GM18520 (cell line): ENCODE data around the gene TBXAS1.
"Not testable (repeated sequence)": the region's sequence is repeated elsewhere in the genome, so short reads cannot be mapped to it uniquely, and the experiment has no call there.

Experiments used
- ATAC-seq: cut with Tn5 transposase; IDR thresholded peaks from one replicate; pipeline ENCODE4 v1.9.1; 2021; ENCODE audit not compliant: unreplicated experiment

TBXAS1 gene

DNA sequence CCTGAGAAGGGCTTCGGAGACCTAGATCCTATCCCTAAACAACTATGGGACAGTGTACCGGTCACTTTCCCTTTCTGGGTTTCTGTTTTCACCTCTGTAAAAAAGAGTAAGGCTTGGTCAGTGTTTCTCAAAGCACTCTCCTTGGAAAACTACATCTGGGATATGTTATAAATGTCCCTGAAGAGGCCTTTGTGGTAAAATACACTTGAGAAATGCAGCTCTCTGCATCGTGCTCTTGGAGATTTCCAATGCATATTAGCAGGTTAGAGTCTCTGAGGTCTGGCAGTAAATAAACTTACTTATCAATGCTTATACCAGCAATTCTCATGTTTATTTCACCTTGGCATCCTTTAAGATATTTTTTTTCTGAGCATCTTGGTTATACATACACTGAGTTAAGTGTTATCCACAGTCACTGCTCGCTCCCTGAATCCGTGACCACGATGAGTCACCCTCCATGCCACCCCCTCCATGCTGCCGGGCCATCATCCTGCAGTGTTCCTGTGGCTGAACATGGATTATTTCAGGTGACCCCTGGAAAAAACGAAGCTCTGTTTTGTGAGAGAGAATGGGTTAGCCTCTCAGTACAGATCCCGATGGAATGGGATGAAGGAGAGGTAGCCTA is 3.3 kb upstream of the TBXAS1 start:
- ATAC-seq, result no peak

DNA sequence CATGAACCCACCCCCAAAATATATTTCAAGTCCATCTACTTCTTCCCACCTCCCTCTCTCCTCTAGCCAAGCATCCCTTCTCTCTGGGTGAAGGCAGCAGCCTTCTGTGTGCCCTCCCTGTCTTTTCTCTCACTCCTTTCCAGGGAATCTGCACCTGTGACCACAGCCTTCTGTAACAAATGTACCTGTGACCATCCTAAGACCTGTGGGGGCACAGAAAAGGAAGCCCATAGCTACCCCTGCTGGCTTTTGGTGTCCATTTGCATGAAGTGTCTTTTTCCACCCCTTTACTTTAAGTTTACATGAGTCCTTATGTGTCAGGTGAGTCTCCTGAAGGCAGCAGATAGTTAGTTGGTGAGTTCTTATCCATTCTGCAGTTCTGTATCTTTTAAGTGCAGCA is 2.0 kb upstream of the TBXAS1 start:
- no peak for ATAC-seq

DNA sequence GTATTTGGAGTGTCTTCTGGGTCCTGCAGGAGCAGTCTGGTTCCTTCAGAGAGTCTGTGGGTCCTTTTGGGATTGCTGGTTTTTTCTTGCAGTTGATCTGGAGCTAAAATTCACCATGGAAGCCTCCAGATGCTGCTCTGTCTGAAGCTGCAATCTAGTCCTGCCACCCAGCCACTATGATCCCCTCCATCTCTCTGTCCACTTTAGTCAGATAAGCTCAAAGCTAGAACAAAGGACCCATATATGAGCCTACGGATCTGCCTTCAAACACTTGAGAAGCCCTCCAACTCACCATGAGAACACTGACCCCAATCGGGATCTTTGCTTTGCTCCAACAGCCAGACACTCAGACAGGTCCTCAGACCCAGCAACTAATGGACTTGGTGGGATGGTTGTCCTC is 618 bp upstream of the TBXAS1 start:
- ATAC-seq, result no peak

DNA sequence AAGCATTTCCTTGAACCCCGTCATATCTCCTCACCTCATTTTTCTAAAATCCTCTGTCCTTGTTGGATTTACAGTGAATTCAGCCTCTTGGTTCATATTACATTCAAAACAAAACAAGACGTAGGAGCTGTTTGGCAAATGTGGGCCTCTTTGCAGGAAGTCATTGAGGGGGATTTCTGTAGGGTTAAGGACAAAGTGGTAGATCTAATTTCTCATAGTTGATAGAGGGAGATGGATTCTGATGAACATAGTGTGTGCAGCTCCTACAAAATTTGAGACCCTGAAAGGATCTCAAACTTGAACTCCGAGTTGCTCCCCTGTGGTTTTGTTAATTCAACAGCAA is 682 bp downstream of the TBXAS1 start:
- no peak for ATAC-seq

DNA sequence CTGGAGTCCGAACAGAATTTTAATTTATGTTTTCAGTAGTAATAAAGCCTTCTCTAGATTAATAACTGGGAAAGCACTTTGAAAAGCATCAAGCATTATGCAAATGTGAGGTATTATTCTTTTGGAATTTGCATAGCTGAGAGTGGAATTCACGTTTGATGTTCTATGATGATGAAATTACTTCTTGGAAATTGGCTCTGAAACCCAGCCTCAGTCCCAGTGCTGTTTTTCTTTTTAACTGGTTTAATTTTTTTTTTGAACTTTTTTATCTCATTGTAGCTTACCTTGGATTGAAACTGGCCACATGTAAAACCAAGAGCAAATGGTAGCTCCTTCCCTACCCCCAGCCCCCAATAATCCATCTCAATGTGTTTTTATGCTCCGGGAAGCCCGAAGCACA is 1.2 kb downstream of the TBXAS1 start:
- ATAC-seq, result no peak

DNA sequence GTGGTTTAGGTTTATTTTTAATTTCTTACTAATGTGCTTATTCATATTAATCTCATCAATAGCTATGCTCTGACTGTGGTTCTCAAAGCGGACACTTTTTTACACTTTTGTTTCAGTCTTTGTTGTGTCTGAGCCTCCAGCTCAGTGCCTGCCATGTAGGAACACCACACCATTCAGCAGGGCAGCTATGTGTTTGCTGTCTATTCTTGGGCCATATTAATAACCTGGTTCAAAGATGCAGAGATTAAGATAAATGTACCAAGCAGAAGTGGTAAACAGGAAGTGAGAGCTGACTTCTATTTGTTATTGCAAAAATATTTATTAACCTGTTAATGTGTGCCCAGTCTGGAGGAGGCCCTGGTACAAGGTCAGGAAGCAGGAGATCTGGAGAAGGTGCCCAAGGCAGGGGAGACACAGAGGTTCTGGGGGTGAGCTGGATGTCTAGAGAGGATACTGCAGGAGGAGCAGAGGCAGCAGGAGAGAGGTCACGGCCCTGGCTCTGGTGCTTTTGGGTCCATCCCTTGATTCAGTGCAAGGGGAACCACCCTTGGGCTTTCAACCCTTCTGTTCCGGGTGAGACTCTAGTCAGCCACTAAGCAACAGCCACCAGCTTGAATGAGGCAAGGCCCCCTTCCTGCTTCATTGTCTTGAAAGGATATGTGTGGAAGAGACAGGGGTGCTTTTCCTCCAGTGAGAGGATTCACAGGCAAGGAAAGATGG is 1.9 kb downstream of the TBXAS1 start:
- ATAC-seq, result no peak

DNA sequence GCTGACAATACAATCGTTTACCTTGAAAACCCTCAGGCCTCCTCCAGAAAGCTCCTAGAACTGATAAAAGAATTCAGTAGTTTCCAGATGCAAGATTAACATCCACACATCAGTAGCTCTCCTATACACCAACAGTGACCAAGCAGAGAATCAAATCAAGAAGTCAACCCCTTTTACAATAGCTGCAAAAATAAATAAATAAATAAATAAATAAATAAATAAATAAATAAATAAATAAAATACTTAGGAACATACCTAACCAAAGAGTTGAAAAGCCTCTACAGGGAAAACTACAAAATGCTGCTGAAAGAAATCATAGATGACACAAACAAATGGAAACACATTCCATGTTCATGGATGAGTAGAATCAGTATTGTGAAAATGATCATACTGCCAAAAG is 6.8 kb downstream of the TBXAS1 start:
- not testable (repeated sequence) for ATAC-seq

DNA sequence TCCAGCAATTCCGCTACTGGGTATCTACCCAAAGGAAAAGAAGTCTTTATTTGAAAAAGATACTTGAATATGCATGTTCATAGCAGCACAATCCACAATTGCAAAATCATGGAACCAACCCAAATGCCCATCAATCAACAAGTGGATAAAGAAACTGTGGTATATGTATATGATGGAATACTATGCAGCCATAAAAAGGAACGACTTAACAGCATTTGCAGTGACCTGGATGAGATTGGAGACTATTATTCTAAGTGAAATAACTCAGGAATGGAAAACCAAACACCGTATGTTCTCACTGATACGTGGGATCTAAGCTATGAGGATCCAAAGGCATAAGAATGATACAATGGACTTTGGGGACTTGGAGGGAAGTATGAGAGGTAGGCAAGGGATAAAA is 8.2 kb downstream of the TBXAS1 start:
- ATAC-seq, result not testable (repeated sequence)

DNA sequence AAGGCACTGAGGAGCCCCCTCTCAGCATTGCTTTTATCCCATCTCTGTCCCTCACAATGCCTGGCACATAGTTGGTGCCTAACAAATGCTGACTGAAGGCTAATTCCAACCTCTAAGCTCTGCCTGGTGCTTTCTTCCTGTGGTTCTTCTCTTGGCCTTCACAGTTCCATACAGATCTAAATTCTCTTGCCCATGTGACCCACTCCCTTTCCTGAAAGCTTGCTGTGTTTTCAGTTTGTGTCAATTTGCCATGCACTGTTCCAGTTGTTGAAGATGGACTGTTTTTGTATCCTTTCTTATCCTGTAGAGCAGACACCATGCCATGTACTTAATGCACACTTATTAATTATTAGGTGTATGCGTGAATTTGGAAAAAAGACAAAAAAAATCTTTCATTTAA is 9.2 kb downstream of the TBXAS1 start:
- ATAC-seq, result no peak

DNA sequence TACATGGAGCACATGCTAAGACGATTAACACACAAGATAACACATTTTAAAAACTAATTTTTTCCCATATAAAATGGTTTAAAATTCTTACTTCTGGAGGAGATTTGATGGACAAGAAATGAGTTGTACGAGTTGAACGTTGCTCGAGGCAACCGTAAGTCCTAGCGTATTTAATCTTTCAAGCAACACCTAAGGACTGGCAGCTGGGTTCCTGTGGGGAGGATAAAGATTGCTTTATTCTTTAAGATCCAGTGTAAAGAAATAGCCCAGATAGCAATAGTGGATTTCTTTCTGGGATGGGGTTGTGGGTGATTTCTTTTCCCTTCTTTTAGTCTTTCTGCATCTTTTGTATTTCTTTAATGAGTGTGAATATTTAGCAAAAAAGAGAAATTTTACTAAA is 9.8 kb downstream of the TBXAS1 start:
- ATAC-seq, result no peak

DNA sequence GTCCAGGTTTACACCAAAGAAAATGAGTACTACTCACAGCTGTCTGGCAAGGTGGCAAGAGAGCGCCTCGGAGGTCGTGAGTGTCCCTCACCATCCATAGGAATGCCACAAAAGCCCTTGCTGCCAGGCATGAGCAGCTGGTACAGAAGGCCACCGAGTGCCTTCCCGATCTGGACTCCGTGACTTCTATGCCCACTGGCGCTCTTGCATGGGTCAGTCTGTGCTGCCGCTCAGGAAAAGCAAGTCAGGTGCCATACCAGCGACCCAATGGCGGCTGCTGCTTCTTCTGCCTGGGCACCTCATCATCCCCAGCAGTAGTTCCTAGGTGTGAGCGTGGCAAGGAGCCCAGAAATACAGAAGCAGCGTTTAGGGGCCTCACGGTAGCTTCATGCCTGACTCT is 11.7 kb downstream of the TBXAS1 start:
- ATAC-seq, result no peak

DNA sequence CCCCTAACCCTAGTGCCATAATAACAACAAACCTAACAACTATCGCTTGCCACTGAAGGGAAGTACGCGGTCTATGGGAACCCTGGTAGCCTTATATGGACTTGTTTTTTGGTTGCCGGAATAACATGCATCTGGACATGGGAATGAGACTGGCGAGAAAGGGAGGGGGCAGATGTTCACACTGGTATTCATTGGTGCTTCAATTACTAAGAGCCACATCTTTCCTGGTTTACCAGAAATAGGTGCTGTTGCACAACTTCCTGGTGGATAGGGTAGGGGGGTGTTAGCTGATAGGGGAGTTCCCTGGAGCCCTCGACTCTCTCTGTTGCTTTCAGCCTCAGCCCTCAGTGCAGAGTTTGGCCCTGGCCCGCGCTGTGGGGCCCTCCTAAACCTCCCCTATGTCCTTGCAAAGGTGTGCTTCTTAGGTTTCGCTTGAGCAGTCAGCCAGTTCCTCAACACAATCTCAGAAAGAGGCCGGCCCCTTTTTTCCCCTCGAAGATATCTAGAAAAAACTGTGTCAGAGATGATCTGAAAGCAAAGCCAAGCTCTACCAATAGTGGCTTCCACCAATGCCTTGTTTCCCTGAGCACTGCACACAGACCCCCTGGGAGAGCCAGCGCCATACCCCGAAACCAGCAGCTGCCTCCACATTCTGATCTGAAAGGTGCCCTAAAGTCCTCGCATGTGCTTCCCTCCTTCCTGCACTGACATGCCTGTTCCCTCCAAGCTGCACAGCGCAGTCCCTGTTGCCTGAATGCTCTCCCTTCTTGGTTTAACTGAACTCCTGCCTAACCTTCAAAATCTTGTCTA is 13.5 kb downstream of the TBXAS1 start:
- ATAC-seq, result no peak

DNA sequence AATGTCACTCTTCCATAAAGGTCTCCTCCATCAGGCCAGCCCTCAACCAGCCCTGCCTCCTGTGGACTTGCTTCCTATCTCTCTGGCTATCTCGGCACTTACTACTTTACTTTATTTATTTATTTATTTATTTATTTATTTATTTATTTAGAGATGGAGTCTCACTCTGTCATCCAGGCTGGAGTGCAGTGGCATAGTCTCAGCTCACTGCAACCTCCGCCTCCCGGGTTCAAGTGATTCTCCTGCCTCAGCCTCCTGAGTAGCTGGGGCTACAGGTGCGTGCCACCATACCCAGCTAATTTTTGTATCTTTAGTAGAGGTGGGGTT is 14.1 kb downstream of the TBXAS1 start:
- not testable (repeated sequence) for ATAC-seq

DNA sequence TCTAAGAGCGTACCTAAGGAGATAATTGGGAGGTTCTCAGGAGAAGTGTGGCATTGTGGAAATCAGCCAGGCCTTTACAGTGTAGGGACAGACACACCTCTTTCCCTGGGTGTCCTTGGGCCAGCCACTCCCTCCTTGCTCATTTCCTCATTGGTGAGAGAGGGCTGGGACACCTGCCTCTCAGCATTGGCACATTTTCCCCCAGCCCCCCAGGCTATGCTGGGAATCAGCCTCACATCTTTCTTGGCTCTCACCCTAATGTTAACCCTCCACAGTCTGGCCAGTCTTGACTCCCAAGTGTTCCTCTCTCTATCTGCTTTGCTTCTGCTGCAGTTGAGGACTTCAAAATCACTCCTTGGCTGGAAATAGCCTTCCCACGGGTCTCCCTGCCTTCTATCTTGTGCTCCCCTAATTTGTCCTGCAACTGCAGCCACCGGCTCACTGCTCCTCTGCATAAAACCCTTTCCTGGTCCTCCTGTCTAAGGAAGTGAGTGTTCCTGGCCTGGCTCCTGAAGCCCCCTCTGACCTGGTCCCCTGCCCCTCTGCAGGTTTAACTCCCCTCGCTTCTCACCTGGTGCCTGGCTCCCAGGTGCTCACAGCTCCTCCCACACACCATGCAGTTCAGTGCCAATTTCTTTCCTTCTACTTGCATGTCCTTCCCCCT is 15.8 kb downstream of the TBXAS1 start:
- no peak for ATAC-seq

DNA sequence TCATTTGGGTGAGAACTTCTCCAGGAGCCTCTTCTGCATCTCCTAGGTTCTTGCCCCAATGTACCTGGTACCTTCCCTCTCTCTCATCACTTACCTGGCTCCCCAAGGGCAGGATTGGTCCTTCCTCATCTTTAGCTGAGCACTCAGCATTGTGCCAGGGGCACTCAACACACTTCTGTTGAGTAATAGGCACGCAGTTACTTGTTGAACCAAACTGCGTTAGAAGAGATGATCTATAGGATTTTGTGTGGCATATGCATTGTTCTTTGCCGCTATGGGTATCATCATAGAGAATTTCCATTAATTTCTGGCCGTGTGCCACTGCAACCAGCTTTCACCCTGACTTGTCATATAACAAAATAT is 16.4 kb downstream of the TBXAS1 start:
- ATAC-seq, result no peak

DNA sequence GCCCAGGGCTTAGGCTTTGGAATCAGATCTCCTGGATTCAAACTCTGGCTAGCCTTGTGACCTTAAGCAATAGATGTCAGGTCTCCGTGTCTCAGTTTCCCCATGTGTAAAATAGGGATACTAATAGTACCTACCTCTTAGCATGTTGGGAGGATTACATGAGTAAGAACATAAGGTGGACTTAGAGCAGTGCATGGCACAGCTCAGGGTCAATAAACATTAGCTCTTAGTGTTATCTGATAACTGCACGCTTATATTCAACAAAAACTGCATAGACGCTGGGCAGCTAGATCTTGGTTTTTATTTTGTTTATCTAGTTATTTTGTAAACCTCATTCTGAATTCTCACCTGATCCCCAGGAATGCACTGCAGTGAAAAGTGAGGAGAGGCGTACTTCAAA is 17.2 kb downstream of the TBXAS1 start:
- no peak for ATAC-seq

DNA sequence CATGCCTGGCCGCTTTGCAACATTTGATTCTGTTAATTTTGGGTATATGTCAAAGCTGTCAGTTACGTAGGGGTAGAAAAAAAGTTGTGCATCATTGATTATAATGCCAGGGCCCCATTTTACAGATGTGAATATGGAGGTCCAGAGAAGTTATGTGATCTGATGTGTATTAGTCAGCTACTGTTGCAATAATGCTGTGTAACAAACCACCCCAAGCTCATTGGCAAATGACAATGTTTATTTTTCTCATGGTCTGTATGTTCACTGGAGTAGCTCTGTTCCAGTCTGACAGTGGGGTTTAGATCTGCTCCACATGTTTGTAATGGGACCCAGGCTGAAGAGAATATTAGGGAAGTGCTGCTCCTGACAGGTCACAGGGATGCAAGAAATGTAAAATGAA is 19.2 kb downstream of the TBXAS1 start:
- no peak for ATAC-seq

DNA sequence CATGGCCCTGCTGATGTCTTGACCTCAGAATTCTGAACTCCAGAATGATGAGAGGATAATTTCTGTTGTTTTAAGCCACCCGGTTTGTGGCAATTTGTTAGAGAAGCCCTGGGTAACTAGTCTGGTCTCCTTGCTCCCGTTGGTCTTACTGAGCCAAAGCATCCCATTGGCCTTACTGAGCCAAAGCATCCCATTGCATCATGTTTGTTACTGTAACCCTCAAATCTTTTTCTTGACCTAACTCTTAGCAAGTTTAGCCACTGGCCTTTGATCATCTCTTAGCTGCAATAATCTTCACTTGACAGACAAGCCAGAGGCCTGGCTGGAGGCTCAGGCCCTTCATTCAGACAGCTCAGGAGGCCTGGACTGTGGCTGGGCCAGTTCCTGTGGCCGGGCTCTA is 21.8 kb downstream of the TBXAS1 start:
- ATAC-seq, result no peak

DNA sequence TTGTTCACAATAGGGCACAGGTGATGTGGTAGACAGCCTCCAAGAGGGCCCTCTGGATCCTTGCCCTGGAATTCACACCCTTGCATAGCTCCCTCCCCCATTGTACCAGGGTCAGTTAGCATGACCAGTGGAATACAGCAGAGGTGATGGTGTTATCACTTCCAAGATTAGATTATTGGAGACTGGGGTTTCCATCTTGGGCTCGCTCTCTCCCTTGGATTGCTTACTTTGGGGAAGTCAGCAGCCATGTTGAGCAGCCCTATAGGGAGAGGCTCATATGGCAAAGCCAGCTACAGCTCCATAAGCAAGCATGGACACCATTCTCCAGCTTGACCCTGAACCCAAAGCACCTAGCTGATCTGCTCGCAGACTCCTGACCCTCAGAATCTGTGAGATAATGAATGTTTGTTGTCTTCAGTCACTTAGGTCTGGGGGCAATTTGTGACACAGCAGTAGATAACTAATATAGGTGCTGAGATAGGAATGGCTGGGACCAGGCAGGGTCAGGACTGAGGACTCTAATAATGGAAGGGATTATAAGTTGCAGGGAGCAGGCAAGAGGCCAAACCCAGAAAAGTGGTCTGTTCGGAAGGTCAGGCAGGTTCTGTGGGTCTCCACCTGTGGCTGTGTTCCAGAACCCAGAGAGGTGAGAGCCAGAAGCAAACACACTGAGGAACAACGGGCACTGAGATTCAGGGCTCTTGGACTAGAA is 22.9 kb downstream of the TBXAS1 start:
- no peak for ATAC-seq

DNA sequence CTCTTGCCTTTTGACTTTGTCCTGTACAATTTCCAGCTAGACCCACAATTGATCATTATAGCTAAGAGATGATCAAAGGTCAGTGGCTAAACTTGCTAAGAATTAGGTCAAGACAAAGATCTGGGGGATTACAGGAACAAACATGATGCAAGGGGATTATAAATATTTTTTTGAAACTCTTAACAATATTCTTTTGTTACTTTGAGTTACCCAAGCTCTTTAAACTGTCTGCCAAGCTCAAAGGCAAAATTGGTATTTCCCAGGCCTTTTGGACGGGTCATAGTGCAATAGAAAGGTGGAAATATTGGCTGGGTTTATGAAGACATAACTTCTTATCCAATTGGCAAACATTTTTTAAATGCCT is 23.4 kb downstream of the TBXAS1 start:
- no peak for ATAC-seq

DNA sequence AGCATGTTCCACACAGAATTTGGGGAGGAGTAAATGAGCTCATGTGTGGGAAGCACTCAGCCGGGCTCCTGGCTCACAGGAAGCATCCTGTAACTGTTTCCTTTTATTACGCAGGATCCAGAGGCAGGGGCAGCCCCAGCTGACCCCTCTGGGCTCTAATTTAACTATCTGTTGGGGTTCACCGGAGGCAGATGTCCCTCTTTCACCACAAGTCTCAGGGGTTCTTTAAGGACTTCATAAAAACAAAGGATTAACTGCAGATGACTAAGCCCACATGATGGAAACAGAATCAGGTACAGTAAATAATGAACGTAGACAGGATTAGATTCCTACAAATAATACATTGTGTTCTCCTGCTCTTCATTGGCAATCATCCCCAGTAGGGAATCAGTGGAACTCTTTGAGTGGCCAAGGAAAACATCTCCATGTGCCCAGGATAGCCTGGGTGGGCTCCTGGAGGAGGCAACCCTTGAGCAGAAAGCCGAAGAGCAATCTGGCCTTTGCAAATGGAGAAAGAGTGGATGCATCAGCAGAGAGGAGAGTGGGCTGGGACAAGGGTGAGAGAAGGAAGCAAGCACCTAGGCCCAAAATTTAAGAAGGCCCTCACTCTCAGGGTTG is 24.6 kb downstream of the TBXAS1 start:
- no peak for ATAC-seq
